GM21367 (cell line): ENCODE results near the gene ATF1.
"Not testable (repeated sequence)": the region's sequence is repeated elsewhere in the genome, so short reads cannot be mapped to it uniquely, and the experiment has no call there.

Source experiments
- ATAC-seq: cut with Tn5 transposase; IDR thresholded peaks from one replicate; pipeline ENCODE4 v1.9.1; 2021; ENCODE audit not compliant: unreplicated experiment

The ATF1 gene

DNA sequence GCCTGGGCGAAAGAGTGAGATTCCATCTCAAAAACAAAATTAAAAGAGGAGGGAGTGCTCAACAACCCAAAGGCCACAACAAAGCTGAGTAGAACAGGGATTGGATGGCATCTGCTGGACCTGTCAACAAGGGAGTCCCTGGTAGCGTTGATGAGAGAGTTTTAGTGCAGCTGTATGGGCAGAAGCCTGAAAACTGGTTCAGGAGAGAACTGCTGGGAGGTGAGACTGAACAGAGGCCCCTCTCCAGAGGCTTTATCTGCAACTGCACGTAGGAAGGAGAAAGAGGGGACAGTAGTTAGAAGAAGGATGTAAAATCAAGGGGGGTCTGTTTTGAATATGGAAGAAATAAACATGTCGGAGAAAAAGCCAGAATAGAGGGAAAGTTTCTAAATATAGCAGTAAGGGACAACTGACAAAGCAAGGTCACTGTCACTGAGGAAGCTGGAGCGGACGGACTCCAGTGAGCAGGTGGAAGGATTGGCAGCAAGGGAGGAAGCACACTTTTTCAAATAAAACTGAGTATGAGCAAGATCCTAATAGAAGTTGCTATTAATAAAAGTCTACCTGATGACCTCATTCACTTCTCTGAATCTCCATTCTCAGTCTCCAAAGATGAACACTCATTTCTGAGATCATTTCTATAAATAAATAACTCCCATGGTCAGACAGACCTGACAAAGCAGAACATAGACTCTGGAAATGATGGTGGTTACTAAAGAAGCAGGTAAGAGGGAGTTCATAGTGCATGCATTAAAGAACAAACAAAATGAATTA, 11.8 kb upstream of the ATF1 start:
- no peak for ATAC-seq

- no peak for ATAC-seq
Measured at GRCh38 chr12:50753232-50753769, 10.6 kb upstream of the ATF1 start.

DNA sequence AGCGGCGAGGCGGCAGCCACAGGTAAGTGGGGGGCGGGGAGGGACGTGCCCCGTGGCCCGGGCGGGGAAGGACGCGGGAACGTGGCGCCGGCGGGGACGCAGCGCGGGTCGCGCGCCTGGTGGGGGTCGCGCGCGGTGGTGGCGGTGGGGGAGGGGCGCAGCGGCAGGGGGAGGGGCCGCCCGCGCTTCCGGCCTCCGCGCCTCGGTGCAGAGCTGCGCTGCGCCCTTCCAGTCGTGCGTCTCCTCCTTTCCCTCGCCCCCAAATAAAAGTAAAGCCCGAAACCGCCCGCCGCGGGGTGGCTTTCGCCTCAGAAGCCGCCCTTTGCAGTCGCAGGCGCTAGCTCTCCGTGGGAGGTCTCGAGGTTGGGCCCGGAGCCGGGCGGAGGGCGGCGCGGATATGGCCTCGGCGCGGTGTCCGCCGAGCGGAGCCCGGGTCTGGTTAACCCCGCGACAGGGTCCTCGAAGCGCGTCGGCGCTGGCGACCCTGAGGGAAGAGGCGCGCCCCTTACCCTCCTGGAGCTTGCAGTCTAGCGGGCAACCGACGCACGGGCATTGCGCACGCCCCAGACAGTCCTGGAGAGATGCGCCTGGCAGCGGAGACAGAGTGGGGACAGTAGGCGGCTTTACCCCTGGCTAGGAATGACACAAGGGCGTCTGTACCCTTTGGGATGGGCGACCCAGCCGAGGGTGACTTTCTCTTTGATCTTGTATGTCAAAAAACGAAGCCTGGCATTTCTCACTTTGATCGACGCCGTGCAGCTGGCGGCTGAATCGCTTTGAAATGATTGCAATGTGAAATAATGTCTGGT, 589 bp downstream of the ATF1 start:
- peak; percentile 29 for ATAC-seq

DNA sequence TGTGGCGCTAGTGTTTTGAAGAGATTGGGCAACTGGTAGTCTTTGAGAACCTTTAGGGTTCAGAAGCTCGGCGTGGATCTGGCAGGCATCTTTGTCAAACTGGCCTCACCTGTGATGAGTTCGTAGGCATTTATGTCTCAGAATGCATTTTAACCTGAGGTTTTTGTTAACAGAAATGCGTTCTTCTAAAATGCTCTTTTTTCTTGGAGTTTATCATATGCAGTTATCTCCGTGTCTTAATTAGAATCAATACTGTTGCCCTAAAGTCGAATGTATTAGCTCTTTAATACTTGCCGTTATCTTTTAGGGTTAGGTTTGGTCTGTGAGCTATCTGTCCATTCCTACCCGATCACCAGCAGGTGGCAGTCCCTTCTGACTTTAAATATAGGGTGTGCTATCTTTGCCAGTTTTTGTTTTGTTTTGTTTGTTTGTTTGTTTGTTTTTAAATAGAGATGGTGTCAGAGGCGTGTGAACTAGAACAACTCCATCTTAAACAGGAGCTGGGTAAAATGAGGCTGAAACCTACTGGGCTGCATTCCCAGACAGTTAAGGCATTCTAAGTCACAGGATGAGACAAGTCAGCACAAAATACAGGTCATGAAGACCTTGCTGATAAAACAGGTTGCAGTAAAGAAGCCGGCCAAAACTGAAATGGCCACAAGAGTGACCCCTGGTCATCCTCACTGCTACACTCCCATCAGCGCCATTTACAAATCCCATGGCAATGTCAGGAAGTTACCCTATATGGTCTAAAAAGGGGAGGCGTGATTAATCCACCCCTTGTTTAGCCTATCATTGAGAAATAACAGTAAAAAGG, 1.4 kb downstream of the ATF1 start:
- ATAC-seq = no peak

- no peak for ATAC-seq
Measured at GRCh38 chr12:50768391-50768790, 4.5 kb downstream of the ATF1 start.

DNA sequence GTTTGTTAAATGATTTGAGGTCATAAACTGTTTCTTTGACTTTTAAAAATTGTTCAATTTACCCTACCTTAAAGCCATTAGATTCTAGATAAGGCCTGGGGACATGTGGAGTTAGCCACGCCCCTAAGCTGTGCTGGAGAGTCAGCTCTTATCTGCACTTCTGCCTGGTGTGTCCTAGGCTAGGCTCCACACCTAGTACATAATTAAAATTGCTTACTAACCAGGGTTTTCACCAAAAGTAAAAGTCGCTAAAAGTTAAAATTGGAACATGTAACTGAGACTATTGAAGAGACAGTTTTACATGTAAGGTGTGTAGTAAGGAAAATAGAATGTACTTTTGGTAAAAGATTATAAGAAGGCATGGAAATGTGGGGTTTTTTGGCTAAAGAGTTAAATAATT, 4.9 kb downstream of the ATF1 start:
- not testable (repeated sequence) for ATAC-seq

DNA sequence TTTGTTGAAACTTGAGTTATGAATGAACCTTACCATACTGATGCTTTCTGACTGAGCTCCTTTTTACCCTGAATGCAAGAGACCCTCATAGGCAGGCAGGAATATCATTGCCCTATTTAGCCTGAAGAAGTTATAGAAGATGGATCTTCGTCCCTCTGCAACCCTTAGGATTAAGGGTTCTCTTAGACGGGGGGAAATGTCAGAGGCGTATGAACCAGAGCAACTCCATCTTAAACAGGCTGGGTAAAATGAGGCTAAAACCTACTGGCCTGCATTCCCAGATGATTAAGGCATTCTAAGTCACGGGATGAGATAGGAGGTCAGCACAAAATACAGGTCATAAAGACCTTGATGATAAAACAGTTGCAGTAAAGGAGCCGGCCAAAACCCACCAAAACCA, 7.5 kb downstream of the ATF1 start:
- no peak for ATAC-seq

- ATAC-seq = no peak
Measured at GRCh38 chr12:50772470-50772869, 8.6 kb downstream of the ATF1 start.

DNA sequence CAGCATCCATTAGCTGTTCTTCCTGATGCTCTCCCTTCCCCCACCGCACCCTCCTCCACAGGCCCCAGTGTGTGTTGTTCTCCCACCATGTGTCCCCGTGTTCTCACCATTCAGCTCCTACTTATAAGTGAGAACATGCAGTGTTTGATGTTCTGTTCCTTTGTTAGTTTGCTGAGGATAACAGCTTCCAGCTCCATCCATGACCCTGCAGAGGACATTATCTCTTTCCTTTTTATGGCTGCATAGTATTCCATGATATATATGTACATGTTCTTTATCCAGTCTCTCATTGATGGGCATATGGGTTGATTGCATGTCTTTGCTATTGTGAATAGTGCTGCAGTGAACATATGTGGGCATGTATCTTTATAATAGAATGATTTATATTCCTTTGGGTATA, 9.0 kb downstream of the ATF1 start:
- no peak for ATAC-seq

GRCh38 chr12:50775251-50775650, 11.3 kb downstream of the ATF1 start:
- no peak for ATAC-seq

DNA sequence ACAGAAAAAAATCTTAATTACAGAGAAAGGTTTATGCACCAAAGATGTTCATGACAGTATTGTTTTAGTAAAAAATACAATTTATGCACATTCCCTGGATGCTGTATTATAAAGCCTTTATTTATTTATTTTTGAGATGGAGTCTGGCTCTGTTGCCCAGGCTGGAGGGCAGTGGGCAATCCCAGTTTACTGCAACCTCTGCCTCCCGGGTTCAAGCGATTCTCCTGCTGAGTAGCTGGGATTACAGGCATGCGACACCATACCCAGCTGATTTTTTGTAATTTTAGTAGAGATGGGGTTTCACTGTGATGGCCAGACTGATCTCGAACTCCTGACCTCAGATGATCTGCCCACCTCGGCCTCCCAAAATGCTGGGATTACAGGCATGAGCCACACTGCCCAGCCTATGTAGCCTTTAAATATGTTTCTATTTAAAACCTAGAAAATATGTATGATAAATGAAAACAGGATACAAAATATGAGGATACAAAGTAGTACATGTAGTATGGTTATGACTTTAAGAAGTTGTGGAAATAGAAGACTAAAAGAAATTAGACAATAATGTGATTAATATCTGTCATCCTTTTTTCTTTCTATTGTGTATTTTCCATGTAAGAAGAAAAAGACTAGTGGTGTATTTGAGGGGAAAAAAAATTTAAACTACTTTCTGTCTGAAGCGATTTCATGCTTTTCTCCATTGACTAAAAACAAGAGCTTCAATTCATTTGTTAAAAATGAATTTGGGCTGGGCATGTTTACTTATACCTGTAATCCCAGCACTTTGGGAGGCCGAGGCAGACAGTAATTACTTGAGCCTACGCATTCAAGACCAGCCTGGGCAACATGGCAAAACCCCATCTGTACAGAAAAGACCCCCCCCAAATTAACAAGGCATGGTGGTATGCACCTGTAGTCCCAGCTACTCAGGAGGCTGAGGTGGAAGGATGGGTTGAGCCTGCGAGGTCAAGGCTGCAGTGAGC, 13.1 kb downstream of the ATF1 start:
- ATAC-seq = no peak

GRCh38 chr12:50778663-50779590, 15.0 kb downstream of the ATF1 start:
- no peak for ATAC-seq

DNA sequence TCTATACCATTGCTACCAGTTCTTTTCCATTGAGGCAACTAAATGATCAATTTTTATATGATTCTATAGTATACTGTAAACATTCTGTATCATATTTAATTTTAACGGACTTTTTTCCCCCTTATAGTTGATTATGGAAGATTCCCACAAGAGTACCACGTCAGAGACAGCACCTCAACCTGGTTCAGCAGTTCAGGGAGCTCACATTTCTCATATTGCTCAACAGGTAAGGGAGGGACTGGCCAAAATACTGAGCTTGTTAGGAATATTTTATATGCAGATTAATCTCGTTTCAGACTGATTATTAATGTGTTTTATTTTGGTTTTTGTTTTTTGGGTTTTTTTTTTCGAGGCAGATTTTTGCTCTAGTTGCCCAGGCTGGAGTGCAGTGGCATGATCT, 16.1 kb downstream of the ATF1 start:
- no peak for ATAC-seq

DNA sequence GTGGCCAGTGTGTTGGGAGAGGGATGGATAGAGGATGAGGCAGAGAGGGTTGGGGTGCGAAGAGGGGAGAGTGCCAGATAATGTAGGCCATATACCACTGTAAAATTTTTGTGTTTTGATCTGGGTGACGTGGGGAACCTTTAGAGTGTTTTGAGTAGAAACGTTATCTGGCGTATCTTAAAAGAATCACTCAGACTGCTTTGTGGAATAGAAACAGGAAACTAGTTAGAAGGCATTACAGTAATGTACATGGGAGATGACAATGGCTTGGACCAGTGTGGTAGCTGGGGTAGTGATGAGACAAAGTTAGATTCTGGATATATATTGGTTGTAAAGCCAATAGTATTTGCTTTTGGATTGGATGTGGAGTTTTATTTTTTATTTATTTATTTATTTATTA, 20.6 kb downstream of the ATF1 start:
- no peak for ATAC-seq

DNA sequence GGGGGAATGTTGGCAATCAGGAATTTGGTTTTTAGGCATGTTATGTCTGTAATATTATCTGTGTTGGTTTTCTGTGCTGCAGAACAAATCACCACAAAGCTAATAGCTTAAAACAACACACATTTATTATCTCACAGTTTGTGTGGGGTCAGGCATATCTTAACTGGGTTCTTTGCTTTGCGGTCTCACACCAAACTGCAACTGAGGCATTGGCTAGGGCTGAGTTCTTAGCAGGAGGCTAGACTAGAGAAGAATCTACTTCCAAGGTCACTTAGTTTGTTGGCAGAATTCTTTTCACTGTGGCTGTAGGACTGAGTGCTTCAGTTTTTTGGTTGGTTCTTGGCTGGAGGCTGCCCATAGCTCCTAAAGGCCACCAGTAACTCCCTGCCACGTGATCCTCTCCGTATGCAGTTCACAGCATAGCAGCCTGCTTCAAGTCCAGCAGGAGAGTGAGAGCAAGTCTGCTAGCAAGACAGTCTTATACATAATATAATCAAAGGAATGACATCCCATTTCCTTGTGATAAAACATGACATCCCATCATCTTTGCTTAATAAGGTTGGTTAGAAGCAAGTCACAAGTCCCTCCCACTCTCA, 21.6 kb downstream of the ATF1 start:
- ATAC-seq = no peak

- no peak for ATAC-seq
Measured at GRCh38 chr12:50786498-50787231, 22.8 kb downstream of the ATF1 start.

- no peak for ATAC-seq
Measured at GRCh38 chr12:50787618-50788017, 23.7 kb downstream of the ATF1 start.

DNA sequence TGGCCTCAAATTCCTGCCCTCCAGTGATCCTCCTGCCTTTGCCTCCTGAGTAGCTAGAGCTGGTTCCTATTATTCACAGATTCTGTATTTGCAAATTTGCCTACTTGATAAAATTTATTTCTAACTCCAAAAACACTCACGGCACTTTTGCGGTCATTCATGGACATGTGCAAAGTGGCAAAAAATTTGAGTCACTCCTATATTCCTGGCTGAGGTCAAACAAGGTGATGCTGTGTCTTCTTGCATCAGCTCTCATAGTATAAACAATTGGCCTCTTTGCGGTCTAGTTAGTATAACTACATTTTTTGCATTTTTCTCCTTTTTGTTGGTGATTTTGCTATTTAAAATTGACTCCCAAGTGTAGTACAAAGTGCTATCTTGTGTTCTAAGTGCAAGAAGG, 24.7 kb downstream of the ATF1 start:
- ATAC-seq = no peak
